ENCODE measurements around the gene ITPR1.

GRCh38 chr3:4543110-4543509, 50.0 kb downstream of the ITPR1 start:
- TF ChIP-seq, protein P1, sequence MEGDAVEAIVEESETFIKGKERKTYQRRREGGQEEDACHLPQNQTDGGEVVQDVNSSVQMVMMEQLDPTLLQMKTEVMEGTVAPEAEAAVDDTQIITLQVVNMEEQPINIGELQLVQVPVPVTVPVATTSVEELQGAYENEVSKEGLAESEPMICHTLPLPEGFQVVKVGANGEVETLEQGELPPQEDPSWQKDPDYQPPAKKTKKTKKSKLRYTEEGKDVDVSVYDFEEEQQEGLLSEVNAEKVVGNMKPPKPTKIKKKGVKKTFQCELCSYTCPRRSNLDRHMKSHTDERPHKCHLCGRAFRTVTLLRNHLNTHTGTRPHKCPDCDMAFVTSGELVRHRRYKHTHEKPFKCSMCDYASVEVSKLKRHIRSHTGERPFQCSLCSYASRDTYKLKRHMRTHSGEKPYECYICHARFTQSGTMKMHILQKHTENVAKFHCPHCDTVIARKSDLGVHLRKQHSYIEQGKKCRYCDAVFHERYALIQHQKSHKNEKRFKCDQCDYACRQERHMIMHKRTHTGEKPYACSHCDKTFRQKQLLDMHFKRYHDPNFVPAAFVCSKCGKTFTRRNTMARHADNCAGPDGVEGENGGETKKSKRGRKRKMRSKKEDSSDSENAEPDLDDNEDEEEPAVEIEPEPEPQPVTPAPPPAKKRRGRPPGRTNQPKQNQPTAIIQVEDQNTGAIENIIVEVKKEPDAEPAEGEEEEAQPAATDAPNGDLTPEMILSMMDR (IDR thresholded peaks at IDR 0.05), result no peak
- TF ChIP-seq EP300 (IDR thresholded peaks at IDR 0.05), result no peak
- no peak for TF ChIP-seq POLR2AphosphoS5 (IDR thresholded peaks at IDR 0.05)
